GM19351 (cell line): ENCODE data around the gene FRAS1.

Source experiments
- ATAC-seq: cut with Tn5 transposase; IDR thresholded peaks from one replicate; pipeline ENCODE4 v1.9.1; 2021; ENCODE audit warnings: mild to moderate bottlenecking, moderate library complexity; ENCODE audit not compliant: unreplicated experiment

FRAS1 gene

DNA sequence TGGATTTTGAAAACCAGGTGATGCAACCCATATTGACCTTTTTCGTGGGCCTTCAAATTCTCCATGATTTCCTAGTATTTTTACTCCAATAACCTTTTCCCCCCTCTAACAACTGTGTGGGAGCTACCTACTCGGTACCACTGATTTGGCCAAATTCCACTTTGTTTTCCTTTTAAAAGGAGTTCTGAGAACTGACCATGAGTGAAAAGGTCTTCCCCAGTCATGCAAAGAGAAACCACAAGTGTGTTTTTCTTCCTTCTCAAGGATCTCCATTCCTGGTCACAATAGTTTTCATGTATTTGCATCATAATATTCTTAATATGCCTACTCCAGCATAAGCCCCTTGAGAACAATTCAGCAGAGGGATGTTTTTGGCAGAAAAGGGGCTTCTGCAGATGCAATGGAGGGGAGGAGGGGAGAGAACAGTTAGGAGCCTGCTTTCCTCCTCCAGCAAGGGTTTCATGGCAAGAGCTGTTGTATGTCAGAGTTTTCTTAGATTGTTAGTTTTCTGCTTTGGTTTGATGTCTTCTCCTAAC lies 299.2 kb downstream of the FRAS1 start:
- ATAC-seq, result no peak

DNA sequence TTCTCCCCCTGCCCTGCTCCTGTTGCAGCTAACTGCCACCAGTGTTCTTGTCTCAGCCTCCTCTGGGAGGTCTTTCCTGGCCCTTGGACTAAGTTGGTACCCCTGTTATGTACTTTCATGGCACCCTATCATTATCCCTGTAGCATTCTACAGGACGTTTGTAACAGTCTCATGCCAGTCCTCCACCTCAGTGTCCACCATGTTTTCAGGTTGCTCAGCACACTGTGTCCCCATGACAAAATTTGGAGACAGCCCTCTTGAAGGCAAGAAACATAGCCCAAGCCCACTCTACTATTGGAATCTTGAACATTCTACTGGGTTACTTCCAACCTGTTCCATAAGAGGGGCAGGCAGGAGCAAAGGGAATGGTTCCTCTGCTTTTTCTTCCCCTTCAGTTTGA lies 300.0 kb downstream of the FRAS1 start:
- ATAC-seq, result no peak

DNA sequence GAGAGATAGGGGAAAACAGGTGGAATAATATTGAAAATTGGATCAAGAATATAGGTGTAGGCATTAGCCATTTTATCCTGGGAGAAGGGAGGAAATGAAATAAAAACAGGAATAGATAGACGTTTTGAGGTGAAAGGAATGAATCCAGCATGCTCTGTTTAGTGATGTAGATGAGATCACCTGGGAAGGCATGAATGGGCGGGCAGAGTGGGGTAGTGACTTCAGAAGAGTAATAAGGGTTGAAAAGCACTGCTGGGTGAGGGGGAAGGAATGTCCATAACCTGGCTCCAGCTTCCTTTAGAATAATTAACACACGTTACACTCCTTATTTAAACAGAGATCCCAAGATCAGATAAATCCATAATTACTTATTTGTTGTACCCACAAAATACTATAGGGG lies 303.3 kb downstream of the FRAS1 start:
- ATAC-seq, result no peak

DNA sequence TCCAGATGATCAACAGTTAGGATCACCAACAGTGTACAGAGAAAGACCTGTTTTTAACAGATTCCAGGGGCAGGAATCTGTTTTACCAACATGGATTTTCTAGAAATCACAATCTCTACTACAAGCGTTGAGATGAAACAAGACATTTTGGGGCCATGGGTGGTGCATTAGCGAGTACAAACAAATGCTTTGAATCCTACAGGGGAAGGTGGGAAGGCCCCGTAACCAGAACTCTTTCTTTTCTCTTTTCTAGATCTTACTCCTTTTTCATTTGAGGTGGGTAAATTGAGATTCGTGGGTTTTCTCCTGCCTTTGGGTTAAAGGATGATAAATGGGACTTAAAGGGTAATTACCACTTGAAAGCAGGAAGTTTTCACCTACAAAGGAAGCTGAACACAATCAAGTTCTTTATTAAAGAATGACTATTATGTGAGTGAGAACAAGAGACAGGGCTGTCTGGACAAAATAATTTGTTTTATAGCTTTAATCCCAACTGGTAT lies 304.5 kb downstream of the FRAS1 start:
- ATAC-seq, result no peak

DNA sequence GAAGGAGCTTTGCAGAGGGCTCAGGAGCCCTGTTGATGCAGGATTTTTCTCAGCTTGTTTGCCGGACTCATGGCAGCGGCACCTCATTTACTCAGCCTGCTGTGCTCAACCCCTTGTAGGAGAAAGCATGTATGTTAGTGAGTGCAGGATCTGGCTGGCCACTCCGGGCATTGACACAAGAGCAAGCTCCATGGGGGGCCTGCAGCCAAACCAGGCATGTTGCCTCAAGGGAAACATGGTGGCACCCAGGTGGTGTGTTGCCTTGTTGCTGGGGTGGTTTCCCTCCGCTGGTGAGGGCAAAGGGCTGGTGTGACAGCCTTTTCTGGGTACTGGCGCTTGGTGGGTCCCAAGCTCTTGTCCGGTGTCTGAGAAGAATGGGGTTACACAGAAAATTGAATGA lies 305.2 kb downstream of the FRAS1 start:
- no peak for ATAC-seq

DNA sequence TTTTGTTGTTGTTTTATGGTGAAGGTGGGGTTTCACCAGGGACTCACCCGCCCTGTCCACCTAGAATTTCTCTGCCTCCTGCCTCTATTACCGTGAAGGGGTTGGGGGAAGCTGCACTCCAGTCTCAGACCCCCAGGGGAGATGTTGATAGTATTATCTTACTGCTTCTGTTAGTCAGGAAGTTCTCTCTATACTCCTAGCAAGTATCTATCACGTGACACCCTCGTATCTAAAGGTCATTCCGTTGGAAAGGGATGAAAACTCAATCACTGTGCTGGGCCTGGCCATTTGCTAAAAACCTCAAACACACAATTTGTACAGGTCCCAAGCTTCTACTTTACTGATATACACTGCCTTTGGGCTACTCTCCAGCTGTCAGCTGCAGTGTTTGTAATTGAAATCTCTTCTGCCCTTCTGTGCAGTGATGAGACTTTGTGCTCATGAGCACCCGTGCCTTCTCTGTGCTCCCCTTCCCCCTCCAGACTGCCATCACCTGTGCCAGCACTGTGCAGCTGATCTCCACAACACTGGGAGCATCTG lies 306.0 kb downstream of the FRAS1 start:
- no peak for ATAC-seq

DNA sequence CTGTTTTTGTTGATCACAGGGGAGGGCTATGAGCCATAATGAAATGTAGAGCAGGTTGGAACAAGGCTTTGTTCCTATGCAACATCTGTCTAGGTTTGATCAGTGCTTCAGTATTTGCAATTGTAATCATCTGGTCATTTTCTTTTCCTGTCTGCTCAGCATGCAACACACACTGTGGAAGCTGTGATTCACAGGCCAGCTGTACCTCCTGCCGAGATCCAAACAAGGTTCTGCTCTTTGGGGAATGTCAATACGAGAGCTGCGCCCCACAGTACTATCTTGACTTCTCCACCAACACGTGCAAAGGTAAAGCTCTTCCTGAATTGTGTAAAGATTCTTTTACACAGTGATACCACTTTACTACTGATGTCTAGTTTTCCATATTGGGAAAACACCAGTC lies 312.6 kb downstream of the FRAS1 start:
- ATAC-seq, result no peak

DNA sequence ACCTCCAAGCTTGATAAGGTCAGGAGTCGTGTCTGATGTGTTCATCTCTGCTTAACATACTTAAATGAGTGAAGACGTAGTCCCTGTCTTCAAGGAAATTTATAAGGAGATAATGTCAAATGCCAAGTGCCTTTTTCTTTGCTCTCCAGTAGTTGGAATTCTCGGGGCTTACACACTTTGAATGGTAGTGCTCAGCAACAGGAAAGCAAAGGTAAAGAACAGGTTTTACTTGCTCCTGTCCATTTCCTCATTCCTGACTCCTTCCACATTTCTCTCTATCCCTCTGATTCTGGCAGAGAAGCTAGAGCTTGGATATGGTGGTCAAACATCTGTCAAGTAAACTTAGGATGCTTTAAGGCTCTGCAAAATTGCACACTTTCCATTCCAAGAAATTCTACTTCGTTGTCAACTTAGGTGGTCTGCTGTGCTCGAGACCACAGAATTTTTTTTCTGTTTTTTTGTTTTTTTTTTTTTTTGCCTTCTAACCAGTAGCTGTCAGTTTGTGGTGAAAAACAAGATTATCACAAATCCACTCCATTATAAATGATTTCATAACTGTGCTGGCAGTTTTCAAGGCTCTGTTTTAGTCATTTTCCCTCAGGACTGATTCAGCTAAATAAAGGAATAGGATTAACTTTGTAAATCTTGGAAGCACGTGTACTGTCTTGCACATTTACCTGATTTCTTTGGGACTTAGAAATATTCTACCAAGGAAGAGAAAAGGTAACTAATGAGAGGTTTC lies 313.7 kb downstream of the FRAS1 start:
- ATAC-seq, result no peak

DNA sequence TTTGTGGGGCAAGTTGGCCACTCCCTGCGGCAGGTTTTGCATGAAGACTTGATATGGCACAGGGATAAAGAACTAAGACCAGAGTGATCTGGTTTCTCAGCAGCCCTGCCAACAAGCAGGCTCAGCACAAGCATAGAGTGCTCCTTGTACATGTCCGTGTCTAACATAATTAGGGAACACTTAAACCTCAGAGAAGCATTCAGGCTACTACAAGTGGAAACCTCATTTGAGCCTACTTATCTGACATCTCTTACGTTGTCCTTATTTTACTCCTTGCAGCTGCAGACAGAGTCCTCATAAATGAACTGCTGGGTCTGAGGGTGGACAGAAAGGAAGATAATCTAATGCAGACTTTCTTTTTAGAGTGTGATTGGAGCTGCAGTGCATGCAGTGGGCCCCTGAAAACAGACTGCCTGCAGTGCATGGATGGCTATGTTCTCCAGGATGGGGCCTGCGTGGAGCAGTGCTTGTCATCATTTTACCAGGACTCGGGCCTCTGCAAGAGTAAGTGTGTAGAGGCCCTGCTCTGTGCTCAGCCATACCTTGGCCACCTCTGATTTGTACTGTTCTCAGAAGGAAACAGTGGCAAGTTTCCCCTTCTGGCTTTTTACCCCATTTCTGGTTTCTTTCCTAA lies 315.3 kb downstream of the FRAS1 start:
- ATAC-seq, result no peak

DNA sequence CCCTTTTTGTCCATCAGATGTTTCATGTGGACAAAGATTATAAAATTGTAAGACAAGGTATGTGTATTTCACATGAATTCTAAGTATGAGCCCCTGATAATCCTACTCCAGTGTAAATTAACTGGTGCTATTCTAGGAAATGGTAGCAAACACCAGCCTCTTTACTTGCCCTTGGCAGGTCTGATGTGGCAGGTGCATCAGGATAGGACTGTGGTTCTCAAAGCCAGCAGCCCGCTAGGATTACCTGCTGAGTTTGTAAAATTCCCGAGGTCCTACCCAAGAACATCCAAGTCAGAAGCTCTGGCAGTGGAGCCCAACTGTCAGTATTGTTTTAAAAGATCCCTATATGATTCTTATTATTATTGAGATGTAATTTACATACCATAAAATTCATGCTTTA lies 320.4 kb downstream of the FRAS1 start:
- ATAC-seq, result no peak

DNA sequence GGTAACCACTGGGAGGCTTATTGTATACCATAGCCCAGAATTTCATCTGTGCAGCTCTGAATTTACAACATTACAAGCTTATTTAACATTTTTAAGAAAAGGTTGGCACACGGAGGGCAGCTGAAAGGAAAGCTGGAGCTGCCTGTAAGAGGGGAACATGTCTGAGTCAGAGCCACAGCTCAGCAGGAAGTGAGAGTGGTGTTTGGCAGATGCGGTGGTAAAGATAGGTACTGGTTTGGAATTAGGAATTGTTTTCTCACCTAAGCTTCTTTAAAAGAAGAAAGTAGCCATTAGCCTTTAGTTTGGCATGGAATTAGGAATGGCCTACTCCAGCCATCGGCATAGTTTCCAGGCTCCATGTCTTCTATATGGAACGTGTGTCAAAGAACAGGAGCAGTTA lies 321.9 kb downstream of the FRAS1 start:
- no peak for ATAC-seq

DNA sequence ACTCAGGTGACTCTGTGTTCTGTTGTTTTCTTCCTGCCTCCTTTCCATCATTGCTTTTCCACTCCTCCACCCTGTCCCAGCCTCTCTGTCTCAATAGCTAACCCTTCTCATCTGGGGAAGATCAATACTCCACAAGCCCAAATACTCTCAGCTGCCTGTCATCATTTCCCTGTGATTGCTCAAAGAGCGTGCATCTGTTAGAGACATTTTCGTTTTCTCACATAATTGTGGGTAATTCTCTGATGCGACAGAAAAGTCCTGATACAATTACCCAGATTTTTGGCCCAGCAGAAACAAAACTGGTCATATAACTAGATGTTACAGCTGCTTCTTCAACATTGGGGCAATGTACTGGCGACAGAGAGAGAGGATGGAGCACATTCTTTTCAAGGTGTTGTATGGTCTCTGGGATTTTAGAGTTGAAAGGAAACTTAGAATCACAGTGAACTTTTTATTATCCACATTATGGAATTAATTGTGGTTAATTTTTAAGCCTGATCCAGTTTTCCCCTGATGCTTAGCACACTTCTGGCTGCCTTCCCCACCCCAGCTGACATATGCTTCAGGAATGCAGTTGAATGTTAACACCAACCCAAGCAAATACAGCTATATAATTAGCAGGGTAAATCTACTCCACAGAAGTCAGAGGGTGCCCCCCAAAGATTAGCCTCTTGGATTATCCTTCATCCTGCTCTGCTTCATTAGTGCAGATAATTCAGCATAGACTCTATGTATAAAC lies 323.0 kb downstream of the FRAS1 start:
- no peak for ATAC-seq

DNA sequence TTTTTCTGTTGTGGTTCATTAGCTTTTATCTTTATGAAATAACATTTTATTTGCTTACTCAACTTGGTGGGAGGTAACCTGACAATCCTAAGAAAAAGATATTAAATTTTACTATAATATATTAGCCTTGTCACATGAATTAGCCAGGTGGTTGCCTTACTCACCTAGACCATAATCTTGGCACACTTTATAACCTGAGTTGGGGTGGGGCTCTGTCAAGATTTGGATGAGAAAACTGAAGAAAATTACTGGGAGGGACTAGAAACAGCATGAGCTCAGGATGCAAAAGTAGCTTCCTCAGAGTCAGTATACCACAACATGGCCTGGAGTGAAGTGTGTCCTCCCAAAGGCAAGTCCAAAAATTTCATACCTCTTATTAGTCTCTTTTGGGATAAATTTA lies 329.6 kb downstream of the FRAS1 start:
- ATAC-seq, result no peak

DNA sequence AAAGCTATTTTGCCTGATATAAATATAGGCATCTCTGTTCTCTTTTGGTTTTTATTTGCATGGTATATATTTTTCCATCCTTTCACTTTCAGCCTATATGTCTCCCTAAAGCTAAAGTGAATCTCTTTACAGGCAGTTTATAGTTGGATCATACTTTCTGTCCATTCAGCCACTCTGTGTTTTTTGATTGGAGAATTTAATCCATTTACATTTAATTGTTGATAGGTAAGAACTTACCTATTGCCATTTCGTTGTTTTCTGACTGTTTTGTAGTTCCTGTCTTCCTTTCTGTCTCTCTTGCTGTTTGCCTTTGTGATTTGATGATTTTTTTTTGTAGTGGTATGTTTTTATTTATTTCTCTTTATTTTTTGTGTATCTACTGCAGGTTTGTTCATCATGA lies 338.5 kb downstream of the FRAS1 start:
- ATAC-seq, result no peak

DNA sequence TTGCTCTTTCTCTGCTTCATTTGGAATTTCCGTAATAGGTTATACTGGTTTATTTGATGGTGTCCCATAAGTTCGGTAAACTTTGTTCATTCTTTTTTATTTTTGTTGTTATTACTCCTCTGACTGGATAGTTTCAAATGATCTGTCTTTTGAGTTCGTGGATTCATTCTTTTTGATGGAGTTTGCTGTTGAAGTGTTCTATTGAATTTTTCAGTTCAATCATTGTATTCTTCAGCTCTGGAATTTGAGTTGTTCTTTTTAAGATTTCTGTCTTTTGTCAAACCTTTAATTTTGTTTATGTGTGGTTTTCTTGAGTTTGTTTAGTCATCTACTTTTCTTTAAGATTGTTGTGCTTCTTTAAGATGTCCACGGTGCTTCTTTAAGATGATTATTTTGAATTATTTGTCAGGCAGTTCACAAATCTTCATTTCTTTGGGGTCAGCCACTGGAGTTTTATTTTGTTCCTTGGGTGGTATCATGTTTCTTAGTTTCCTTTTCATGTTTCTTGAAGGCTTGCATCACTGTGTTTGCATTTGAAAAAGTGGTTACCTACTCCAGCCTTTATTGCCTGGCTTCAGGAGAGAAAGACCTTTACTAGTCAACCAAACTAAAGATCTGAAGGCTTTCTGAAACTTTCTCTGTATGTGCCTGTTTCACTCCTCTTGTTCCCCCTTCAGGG lies 339.6 kb downstream of the FRAS1 start:
- ATAC-seq, result no peak

DNA sequence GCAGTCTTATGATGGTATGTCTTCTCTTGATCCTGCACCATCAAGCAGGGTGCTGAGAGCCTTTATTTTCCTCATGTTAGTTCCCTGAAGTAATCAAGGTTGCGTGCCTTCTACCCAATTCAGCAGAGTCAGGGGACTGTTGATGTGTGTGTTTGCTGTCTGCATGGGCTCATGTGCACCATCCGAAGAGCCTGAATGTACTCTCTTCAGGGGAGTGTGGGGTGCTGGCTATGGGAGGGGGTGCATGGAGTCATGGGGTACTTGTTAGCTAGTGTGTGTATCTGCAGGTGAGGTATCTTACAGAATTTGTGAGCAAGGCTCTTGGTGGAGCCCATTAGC lies 340.1 kb downstream of the FRAS1 start:
- no peak for ATAC-seq

DNA sequence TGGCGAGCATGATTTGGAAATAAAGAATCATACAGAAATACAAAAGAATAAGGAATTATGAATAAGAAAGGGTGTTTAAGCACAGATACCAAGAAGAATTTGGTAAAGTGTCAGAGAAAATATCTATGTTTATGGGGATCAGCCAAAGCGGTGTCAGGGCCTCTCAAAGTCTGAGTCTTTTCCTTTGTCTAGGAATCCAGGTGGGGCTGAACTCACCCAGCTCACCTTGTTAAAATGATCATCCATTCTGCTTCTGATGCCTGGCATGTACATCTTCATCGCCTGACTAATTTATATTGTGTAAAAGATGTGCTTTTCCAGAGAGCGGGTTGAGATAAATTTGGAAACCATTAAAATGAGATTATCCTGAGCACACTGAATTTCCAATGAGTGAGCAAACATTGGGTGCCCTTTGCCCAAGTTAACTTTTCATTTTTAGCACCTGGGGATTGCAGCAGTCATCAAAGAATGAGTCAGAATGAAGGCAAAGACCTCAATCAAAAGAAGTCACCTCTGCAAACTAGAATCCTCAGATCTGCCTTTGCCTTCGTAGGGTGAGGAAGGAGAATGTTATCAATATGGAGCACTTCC lies 352.6 kb downstream of the FRAS1 start:
- no peak for ATAC-seq

DNA sequence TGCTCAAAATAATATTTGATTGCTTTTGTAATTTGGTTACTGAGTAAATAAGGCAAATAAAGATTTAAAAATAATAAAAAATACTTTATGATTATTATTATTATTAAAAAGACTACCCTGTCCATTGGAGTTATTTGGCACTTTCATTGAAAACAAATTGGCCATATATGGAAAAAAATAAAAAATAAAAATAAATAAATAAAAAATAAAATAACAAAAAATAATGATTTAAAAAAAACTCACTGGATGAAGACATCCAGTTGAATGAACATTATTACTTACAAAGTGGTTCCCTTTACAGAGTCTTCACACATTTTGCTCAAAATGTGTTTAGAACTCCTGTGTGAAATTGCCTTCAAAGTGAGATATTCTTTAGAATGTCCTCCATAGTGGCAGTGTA lies 353.1 kb downstream of the FRAS1 start:
- no peak for ATAC-seq

DNA sequence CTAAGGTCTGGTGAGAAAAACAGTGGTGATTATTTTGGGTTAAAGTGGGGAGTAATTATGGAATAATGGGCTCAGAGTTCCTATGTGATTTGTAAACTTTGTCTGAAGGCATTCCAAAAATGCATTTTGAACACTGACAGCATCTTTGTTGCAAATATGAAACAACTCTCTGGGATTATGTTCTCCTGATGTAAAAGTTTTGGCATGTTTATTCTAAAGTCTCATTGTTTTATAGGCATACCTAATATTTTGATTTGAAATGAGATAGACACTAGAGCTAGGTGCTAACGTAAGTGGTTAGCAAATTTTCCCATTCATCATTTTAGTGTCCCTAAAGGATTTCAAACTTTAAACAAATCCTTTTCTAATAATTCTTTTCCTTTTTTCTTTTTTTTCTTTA lies 353.6 kb downstream of the FRAS1 start:
- ATAC-seq, result no peak

DNA sequence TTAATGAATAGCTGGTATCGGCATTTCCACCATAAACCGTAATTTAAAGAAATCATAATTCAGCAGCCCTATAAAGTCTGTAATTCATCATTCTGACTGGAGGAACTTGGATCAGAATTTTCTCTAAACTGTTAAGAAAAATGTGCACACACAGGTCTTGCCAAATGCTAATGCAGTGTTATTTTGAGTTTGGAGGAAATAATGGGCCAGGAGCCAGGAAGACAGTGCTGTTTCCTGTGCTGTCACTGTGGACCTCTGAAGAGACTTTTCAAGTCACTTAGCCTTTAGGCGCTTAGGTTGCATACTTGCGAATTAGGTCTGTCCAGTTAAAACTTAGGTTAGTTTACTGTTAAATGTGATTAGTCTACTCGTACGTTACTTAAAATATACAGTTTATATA lies 357.0 kb downstream of the FRAS1 start:
- ATAC-seq, result no peak

DNA sequence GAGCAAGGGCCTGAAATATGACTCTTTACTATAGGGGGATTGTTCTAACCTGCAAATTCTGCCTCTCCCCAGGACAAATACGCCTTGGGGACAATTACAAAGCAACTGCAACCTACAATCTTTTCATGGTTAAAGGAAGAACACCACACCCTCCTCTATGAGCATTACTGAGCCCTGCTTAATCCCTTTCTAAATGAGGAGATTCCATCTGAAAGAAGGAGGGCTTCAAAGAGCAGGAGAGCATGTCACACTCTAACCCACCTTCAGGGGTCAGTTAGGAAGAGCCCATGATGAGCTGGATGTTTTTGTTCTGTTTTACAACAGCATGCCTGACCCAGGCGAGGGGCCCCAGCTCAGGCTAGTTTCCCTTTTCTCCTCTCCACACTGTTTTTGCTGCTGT lies 360.5 kb downstream of the FRAS1 start:
- ATAC-seq, result no peak
